Posterior vena cava (tissue), 2 donors: ENCODE results near the gene B4GALNT3. TPM values are rescaled to one million over a fixed set of nuclear protein-coding genes. Genes with fewer than 3 reads are reported as not detected.

Experiments
- DNase-seq: peaks from one replicate; pipeline ENCODE4 v3.0.0-alpha.2; 2020; ENCODE audit warnings: low spot score
- intact Hi-C, 2 donors: fragments of 100-400 bp; cut with DNase I; formaldehyde crosslinking; loops; one replicate each; pipeline versions ENCODE4 v1.14.1 to v1.14.2; 2022 to 2023
- total RNA-seq, 2 donors: library from RNA; stranded (reverse); fragmentation: NEBNext Ultra II Directional; extraction: Animal tissue kit (Norgen Biotek cat#: 25700); gene quantifications; one replicate each; pipeline ENCODE4 v1.2.1, GENCODE V29; 2021
- donor health status: DM: yes; HTN: yes; CAD: no.
- donor health status: DM: yes; HTN: yes; CAD: no.

Gene B4GALNT3
- total RNA-seq, 2 donors from 2014 or later = 3.5 to 5.0 TPM

- peak; percentile 91 for DNase-seq
- intact Hi-C loops = loop anchor here (5.0 kb wide), 2 partner anchors 90 to 95 kb away; partner anchors contain the start of gene B4GALNT3 (in 1 of the 2)
Observed at GRCh38 chr12:546920-547845, 87.4 kb downstream of the B4GALNT3 start.

GRCh38 chr12:547883-548470 lies 88.2 kb downstream of the B4GALNT3 start:
- intact Hi-C loops = loop anchor here (5.0 kb wide), 2 partner anchors 91 to 96 kb away; partner anchors contain the start of gene B4GALNT3 (in 1 of the 2)

GRCh38 chr12:549476-550082 lies 89.8 kb downstream of the B4GALNT3 start:
- no peak for DNase-seq
- intact Hi-C loops = loop anchor here (5.0 kb wide), 2 partner anchors 92 to 97 kb away; partner anchors contain the start of gene B4GALNT3 (in 1 of the 2)

More at GRCh38 chr12:547883-548470, 88.2 kb downstream of the B4GALNT3 start:
- no peak for DNase-seq

DNA sequence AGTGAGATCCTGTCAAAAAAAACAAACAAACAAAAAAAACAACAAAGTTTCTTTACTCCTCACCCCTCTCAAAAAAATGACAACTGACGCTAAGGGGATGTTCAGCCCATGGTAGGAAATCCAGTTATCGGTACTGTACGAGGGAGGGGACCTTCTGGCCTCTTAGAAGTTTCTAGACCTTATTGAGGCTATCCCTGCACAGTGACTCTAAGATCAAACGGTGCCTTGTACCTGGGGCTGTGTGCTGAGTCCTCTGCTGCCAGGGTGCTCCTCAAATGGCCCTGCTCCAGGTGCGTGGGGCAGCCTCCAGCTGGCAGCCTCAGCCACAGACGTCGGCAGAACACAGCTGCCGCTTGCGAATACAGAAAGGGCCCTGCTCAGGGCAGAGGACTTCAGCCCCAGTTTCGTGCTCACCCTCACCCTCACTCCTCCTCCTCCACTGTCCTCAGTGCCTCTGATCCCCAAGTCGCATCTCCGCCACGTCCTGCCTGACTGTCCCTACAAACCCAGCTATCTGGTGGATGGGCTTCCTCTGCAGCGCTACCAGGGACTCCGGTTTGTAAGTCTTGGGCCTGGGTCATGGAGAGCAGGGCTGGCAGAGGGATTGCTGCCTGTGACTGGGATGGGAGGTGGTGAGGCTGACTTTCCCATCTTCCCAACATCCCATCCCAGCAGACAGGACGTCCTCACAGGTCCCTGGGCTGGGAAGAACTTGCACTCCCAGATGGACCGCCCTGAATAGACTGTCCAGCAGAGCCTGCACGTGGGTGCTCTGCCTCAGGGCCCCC lies 90.9 kb downstream of the B4GALNT3 start:
- no peak for DNase-seq
- intact Hi-C loops = no loop called here

- intact Hi-C loops = no loop called here
- DNase-seq = no peak
Observed at GRCh38 chr12:552466-552865, 92.7 kb downstream of the B4GALNT3 start.

- no peak for DNase-seq
- intact Hi-C loops = no loop called here
Observed at GRCh38 chr12:553216-554000, 93.7 kb downstream of the B4GALNT3 start.

GRCh38 chr12:554001-554285 lies 94.2 kb downstream of the B4GALNT3 start:
- no peak for DNase-seq
- intact Hi-C loops = no loop called here

DNA sequence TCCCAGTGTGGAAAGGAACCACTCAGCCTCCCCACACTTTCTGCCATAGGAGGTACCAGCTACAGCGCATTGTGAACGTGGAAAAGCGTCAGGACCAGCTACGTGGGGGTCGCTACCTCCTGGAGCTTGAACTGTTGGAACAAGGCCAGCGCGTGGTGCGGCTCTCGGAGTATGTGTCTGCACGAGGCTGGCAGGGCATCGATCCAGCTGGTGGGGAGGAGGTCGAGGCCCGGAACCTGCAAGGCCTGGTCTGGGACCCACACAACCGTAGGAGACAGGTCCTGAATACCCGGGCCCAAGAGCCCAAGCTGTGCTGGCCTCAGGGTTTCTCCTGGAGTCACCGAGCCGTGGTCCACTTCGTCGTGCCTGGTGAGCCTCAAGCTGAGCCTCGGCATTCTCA lies 96.8 kb downstream of the B4GALNT3 start:
- DNase-seq = no peak
- intact Hi-C loops = no loop called here

DNA sequence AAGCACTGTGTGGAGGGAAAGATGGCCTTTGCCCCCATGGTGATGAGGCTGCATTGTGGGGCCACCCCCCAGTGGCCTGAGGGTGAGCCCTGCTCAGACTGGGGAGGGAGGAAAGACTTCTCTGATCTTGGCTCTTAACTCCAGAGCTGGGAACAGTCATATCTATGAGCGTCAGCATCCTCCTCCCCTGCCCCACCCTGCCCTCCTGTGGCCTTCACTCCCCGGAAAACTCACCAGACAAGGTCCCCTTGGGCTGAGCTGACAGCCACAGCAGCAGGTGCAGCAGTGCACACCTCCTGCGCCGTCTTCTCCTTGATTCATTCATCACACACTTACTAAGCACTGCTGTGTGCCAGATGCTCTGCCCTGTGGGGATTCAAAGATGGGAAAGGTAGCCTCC lies 98.8 kb downstream of the B4GALNT3 start:
- DNase-seq = no peak

DNA sequence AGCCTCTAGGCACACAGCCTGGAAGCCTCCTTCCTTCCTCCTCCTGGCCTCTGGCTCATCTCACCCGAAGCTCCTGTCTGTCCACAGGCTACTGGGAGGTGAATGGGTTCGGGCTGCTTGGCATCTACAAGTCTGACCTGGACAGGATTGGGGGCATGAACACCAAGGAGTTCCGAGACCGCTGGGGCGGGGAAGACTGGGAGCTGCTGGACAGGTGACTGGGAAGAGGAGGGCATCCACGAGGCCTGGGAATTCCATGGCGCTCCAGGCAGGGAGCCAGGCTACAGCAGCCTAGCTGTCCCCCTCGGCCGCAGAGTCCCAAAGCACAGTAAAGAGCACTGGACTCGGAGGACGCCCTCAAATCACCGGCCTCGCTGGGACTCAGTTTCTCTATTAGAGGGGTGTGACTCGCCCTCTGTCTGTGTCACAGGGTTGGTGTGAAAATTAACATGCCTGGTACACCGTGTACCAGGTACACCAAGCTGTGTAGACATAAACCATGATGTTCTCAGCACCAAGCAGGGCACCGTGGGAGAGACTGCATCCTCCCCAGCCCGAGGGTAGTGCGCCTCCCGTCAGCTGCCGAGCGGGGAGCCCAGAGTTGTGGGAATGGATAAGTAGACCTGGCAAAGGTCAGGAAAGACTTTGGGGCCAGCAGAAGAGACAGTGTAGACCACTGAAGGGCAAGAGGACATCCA lies 99.6 kb downstream of the B4GALNT3 start:
- no peak for DNase-seq
- intact Hi-C loops = no loop called here

More for the DNA sequence above, 98.8 kb downstream of the B4GALNT3 start:
- intact Hi-C loops = no loop called here

DNA sequence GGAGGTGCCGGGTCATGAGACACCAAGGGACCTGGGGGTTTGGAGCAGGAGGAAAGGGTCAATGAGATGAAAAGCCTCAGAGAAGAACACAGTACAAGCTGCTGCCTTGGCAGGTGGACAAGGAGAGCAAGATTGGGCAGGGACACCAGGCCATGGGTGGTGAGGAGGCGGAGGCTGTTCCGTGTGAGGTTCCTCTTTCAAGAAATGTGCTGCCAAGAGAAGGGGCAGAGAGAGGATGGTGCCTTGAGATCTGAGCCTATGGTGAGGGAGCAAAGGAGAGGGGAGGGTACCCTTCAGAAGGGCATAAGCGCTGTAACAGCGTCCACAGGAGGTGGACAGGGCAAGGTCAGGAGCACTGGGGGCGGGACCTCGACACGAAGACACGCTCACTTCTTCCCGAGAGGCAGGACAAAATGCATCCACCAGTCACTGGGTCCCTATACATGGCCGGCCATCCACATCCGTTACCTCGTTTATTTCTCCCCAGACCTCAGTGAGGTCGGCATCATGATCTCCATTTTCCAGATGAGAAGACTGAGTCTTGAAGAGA lies 100.2 kb downstream of the B4GALNT3 start:
- DNase-seq = no peak
- intact Hi-C loops = loop anchor here in 1 of 2 donors (10.0 kb wide), 1 partner anchor 395 kb away; no protein-coding TSS in a partner anchor

GRCh38 chr12:560691-561390 lies 101.1 kb downstream of the B4GALNT3 start:
- no peak for DNase-seq
- intact Hi-C loops = loop anchor here in 1 of 2 donors (10.0 kb wide), 1 partner anchor 394 kb away; no protein-coding TSS in a partner anchor

DNA sequence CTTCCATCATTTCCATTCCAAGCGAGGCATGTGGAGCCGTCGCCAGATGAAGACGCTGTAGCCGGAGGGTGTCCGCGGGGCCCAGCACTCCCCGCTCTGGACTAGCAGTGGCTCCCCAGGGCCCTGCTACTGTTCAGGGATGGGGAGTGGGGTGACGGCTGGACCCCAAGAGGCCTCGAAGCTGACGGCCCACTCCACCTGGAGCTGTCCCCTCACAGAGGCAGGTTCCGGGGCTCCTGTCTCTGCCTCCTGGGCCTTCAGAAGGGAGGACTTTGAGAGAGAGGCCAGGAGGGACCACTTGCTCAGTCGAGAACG lies 101.6 kb downstream of the B4GALNT3 start:
- intact Hi-C loops = loop anchor here in 1 of 2 donors (10.0 kb wide), 1 partner anchor 393 kb away; no protein-coding TSS in a partner anchor

GRCh38 chr12:561908-562593 lies 102.3 kb downstream of the B4GALNT3 start:
- DNase-seq = peak; percentile 89
- intact Hi-C loops = loop anchor here in 1 of 2 donors (10.0 kb wide), 1 partner anchor 393 kb away; no protein-coding TSS in a partner anchor

More for the DNA sequence above, 101.6 kb downstream of the B4GALNT3 start:
- no peak for DNase-seq

DNA sequence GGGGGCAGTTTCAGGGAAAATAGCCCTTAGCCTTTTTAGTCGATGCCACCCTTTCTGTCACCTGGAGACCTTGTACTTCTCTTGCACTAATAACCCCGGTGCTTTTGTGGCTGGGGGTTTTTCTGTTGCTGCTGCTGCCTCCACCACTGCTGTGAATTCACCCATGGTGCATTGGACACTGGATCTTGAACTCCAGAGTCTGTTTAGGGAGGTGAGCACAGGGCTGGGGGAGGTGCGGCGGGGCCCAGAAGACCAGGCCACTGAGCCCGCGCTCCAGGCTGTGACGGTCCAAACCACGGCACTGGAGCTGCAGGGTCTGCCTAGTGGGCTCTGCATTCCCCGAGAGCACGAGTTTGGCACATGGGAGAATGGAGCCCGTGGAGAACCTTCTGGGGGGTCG lies 102.9 kb downstream of the B4GALNT3 start:
- intact Hi-C loops = loop anchor here in 1 of 2 donors (10.0 kb wide), 1 partner anchor 392 kb away; no protein-coding TSS in a partner anchor
- DNase-seq = no peak

DNA sequence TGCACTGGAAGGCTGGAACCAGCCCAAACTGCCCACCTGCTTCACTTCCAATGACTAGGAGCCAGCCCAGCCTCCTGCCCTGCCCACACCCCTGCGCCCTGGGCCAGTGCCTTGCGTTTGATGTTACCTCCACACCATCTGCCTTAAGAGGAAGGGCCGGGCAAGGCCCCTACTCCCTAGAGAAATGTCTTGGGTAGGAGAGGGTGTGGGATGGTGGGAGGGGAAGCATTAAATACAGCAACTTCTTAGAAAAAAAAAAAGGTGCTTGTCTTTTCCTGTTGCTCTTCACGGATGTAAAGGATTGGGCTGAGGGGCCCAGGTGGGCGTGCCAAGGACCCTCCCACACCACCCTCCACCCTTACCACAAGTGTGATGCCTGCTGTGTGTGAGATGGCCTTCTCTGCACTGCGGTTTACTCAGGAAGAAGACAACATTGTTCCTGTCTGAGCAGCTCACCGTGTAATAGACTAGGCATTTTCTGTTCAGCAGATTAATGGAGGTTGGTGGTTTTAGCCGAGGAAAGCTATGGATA lies 103.6 kb downstream of the B4GALNT3 start:
- intact Hi-C loops = loop anchor here in 1 of 2 donors (10.0 kb wide), 1 partner anchor 391 kb away; no protein-coding TSS in a partner anchor
- no peak for DNase-seq
